T-helper 2 cell treated with Interferon-gamma antibody and Interleukin-4, amounts not matched to agents 5 μg/mL and 100 μg/mL, for 36 hours (primary cell): ENCODE measurements around the gene RAD51D.
"Not testable (repeated sequence)": the region's sequence is repeated elsewhere in the genome, so short reads cannot be mapped to it uniquely, and the experiment has no call there.

Source experiments
- DNase-seq: peaks from one replicate; pipeline ENCODE4 v3.0.0; 2021; ENCODE audit warnings: low spot score
- H3K27ac Mint-ChIP-seq: one replicate; pipeline ENCODE4 v1.8.0; 2021; ENCODE audit warnings: mild to moderate bottlenecking, mixed read lengths
- H3K27me3 Mint-ChIP-seq: one replicate; pipeline ENCODE4 v1.8.0; 2021; ENCODE audit warnings: low read depth, mixed read lengths
- H3K36me3 Mint-ChIP-seq: one replicate; pipeline ENCODE4 v1.8.0; 2021; ENCODE audit warnings: low read depth, mixed read lengths
- H3K4me1 Mint-ChIP-seq: one replicate; pipeline ENCODE4 v1.8.0; 2021; ENCODE audit warnings: low read depth, mixed read lengths
- H3K4me3 Mint-ChIP-seq: one replicate; pipeline ENCODE4 v1.8.0; 2022; ENCODE audit warnings: mild to moderate bottlenecking, moderate library complexity, mixed read lengths
- H3K9me3 Mint-ChIP-seq: one replicate; pipeline ENCODE4 v1.8.0; 2021; ENCODE audit warnings: mixed read lengths

Gene RAD51D

DNA sequence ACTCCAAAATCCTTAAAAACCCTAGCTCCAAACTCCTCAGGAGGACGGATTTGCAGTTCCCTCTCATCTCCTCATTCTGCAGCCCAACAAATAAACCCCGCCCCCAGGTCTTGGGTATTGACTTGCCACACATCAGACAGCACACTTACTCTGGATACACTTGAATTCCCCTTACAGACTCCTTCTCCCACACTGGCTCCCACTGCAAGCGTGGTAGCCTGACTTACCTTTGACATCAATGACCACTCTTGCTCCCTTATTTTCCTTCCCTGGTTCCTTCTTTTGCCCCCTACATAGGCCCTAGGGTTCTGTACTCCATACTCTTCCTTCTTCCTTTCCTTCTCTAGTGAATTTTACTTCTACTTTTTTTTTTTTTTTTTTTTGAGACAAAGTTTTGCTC, 63.6 kb downstream of the RAD51D start:
- Mint-ChIP-seq H3K4me3 (no peak overlapping the region), H3K27ac (no peak overlapping the region), H3K9me3 (no peaks in the 10 kb centered on the region), H3K27me3 (no peaks in the 10 kb centered on the region), H3K4me1 (peaks cover 41% of the 10 kb centered on the region), H3K36me3 (peaks cover 38% of the 10 kb centered on the region)
- DNase-seq, result no peak

- H3K4me1 Mint-ChIP-seq, result peaks cover 54% of the 10 kb centered on the region
- H3K9me3 Mint-ChIP-seq, result no peaks in the 10 kb centered on the region
- no peak for DNase-seq
- H3K27me3 Mint-ChIP-seq, result no peaks in the 10 kb centered on the region
- H3K4me3 Mint-ChIP-seq, result no peak overlapping the region
- peaks cover 26% of the 10 kb centered on the region for H3K36me3 Mint-ChIP-seq
- peak overlapping the region; percentile 20 for H3K27ac Mint-ChIP-seq
Observed at GRCh38 chr17:35053204-35053603, 66.5 kb downstream of the RAD51D start.

GRCh38 chr17:35052780-35053179, 66.9 kb downstream of the RAD51D start:
- Mint-ChIP-seq H3K27me3 (no peaks in the 10 kb centered on the region), H3K27ac (peak overlapping the region; percentile 86), H3K36me3 (peaks cover 25% of the 10 kb centered on the region), H3K4me3 (peak overlapping the region; percentile 72), H3K4me1 (peaks cover 54% of the 10 kb centered on the region), H3K9me3 (no peaks in the 10 kb centered on the region)
- no peak for DNase-seq

DNA sequence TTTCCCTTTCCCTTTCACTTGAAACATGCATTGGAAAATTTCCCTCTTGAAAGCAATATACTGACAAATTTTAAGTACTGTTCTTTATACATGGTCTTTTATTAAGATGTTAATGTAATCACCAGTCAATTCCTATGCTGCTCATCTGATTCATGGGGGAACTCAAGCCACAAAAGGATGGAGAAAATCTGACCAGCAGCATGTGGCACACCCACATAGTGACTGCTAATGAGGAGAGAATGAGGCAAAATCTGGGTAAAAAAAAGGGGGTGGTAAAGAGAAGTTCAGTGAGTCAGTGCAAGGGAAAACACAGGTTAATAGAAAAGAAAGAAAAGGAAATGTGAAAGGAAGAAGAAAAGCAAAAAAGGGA, 67.4 kb downstream of the RAD51D start:
- Mint-ChIP-seq H3K9me3 (no peaks in the 10 kb centered on the region), H3K36me3 (peaks cover 20% of the 10 kb centered on the region), H3K4me1 (peaks cover 52% of the 10 kb centered on the region), H3K27me3 (no peaks in the 10 kb centered on the region), H3K4me3 (peak overlapping the region; percentile 72), H3K27ac (peak overlapping the region; percentile 86)
- peak; percentile 11 for DNase-seq

DNA sequence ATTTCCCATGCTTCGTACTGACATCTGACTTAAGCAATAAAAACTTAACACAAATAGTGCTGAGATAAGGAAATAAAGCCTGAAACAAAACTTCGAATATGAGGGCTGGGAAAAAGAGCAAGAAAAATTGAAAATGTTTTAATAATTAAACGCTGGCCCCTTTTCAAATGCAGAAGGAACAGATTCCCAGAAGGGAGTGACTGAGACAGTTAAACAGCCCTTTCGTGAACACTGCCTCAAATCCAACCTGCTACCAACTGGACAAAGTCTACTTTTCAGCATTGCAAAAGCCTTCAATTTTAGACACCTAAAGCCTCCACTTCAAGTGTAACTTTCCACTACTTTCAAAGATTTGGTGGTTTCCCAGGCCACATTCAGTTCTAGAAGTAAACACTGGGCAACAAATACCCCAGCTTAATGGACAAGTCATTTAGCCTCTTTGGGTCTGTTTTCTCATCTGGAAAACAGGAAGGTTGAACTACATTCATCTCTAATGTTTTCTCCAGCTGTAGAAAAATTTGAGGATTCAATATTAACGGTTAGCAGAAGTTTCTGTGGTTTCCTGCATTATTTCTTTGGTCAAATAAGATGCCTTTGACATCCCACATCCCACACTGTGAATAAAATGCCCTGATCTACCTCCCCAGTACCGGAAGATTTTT, 68.0 kb downstream of the RAD51D start:
- H3K27me3 Mint-ChIP-seq, result no peaks in the 10 kb centered on the region
- peak overlapping the region; percentile 72 for H3K4me3 Mint-ChIP-seq
- H3K36me3 Mint-ChIP-seq, result peaks cover 20% of the 10 kb centered on the region
- H3K4me1 Mint-ChIP-seq, result peaks cover 56% of the 10 kb centered on the region
- peak overlapping the region; percentile 86 for H3K27ac Mint-ChIP-seq
- peak; percentile 13 for DNase-seq
- H3K9me3 Mint-ChIP-seq, result no peaks in the 10 kb centered on the region

- Mint-ChIP-seq H3K9me3 (no peaks in the 10 kb centered on the region), H3K27ac (peak overlapping the region; percentile 86), H3K4me1 (peaks cover 60% of the 10 kb centered on the region), H3K27me3 (no peaks in the 10 kb centered on the region), H3K36me3 (peaks cover 18% of the 10 kb centered on the region), H3K4me3 (peak overlapping the region; percentile 72)
- peak; percentile 25 for DNase-seq
Observed at GRCh38 chr17:35051183-35051578, 68.5 kb downstream of the RAD51D start.

DNA sequence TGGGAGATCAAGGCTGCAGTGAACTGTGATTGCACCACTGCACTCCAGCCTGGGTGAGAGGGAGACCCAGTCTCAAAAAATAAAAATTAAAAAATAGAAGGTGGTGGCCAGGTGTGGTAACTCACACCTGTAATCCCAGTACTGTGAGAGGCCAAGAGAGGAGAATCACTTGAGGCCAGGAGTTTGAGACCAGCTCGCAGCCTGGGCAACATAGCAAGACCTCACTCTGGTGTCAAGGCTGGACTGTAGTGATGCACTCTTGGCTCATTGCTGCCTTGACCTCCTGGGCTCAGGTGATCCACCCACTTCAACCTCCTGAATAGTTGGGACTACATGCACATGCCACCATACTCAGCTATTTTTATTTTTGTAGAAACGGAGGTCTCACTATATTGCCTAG, 69.5 kb downstream of the RAD51D start:
- DNase-seq, result no peak
- Mint-ChIP-seq H3K27ac (peak overlapping the region; percentile 24), H3K27me3 (no peaks in the 10 kb centered on the region), H3K36me3 (peaks cover 17% of the 10 kb centered on the region), H3K4me1 (peaks cover 68% of the 10 kb centered on the region), H3K9me3 (no peaks in the 10 kb centered on the region), H3K4me3 (no peak overlapping the region)

DNA sequence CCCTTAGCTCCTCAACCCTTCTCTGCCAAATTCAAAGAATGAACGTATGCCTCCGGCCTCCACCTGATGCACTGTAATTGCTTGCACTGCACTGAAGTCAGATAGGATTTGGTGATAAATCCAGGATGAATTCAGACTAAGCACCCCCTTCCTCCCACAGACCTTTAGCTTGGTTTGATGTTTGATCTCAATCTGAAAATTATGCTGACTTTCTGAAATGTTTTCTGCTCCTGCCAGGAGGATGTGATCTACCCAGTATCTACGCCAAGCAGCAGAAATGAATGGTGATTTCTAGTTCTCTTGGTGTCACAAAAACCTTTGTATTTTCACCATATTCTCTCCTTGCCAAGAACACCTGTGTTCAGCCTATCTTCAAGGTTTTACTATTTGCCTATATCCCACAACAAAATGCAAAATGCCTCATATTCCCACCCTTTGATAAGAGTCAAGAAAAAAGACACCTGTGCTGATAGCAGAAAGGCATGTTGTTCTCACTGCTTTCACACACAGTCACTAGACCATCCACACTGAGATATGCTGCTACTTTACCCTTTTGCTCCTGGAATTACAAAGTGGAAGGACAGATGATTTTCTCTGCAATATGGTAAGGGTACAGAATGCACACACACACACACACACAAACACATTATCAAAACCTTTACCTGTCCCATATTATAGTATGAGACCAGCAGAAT, 70.8 kb downstream of the RAD51D start:
- Mint-ChIP-seq H3K27me3 (no peaks in the 10 kb centered on the region), H3K27ac (peak overlapping the region; percentile 67), H3K9me3 (no peaks in the 10 kb centered on the region), H3K36me3 (peaks cover 13% of the 10 kb centered on the region), H3K4me1 (peaks cover 66% of the 10 kb centered on the region), H3K4me3 (peak overlapping the region; percentile 62)
- no peak for DNase-seq

- Mint-ChIP-seq H3K9me3 (no peaks in the 10 kb centered on the region), H3K4me1 (peaks cover 46% of the 10 kb centered on the region), H3K27ac (peak overlapping the region; percentile 93), H3K36me3 (peaks cover 13% of the 10 kb centered on the region), H3K27me3 (no peaks in the 10 kb centered on the region), H3K4me3 (peak overlapping the region; percentile 85)
- peak; percentile 81 for DNase-seq
Observed at GRCh38 chr17:35046740-35047283, 72.8 kb downstream of the RAD51D start.

GRCh38 chr17:35046245-35046644, 73.4 kb downstream of the RAD51D start:
- H3K36me3 Mint-ChIP-seq, result peaks cover 13% of the 10 kb centered on the region
- peak overlapping the region; percentile 93 for H3K27ac Mint-ChIP-seq
- no peaks in the 10 kb centered on the region for H3K9me3 Mint-ChIP-seq
- no peak for DNase-seq
- H3K4me3 Mint-ChIP-seq, result peak overlapping the region; percentile 85
- no peaks in the 10 kb centered on the region for H3K27me3 Mint-ChIP-seq
- H3K4me1 Mint-ChIP-seq, result peaks cover 41% of the 10 kb centered on the region

DNA sequence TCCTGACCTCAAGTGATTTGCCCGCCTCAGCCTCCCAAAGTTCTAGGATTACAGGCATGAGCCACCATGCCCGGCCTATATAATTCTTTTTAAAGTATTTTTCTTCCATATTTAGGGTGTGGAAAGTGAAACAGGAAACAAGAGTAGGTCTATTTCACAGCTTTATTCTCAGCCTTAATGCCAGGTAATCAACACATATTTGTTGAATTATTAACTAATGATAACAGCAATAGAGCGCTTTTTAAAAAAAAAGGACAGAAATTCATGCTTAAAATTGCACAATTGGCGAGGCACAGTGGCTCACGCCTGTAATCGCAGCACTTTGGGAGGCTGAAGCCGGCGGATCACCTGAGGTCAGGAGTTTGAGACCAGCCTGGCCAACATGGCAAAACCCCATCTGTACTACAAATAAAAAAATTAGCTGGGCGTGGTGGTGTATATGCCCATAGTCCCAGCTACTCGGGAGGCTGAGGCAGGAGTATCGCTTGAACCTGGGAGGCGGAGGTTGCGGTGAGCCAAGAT, 74.1 kb downstream of the RAD51D start:
- Mint-ChIP-seq H3K4me3 (peak overlapping the region; percentile 85), H3K36me3 (peaks cover 16% of the 10 kb centered on the region), H3K27ac (peak overlapping the region; percentile 93), H3K4me1 (peaks cover 38% of the 10 kb centered on the region)
- H3K9me3 Mint-ChIP-seq, H3K27me3 Mint-ChIP-seq, DNase-seq: not testable (repeated sequence)

DNA sequence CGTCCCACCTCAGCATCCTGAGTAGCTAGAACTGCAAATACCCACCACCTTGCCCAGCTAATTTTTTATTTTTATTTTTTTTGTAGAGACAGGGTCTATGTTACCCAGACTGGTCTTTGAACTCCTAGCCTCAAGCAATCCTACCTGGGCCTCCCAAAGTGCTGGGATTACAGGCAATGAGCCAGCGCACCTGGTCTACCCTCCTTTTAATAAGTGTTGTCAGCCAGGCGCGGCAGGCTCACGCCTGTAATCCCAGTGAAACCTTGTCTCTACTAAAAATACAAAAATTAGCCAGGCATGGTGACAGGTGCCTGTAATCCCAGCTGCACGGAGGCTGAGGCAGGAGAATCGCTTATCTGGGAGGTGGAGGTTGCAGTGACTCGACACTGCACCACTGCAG, 75.5 kb downstream of the RAD51D start:
- Mint-ChIP-seq H3K9me3 (no peaks in the 10 kb centered on the region), H3K4me1 (peaks cover 32% of the 10 kb centered on the region), H3K27me3 (no peaks in the 10 kb centered on the region), H3K36me3 (peaks cover 16% of the 10 kb centered on the region), H3K4me3 (no peak overlapping the region), H3K27ac (no peak overlapping the region)
- DNase-seq, result no peak
